H9 (cell line): ENCODE results near the gene THSD7B. TPM values are rescaled to one million over a fixed set of nuclear protein-coding genes. Genes with fewer than 3 reads are reported as not detected.

ENCODE experiments used
- DNase-seq: peaks from one replicate; pipeline ENCODE4 v3.0.0-alpha.2; 2017
- H2AFZ ChIP-seq: one replicate; pipeline ENCODE4 v1.6.1; 2013; ENCODE audit warnings: mild to moderate bottlenecking, low read length, control low read depth, moderate library complexity
- H2AK5ac ChIP-seq: 2 replicates; pipeline ENCODE4 v1.6.1; 2013; ENCODE audit warnings: low read length, control low read depth, mixed read lengths; ENCODE audit not compliant: insufficient read length
- H2BK120ac ChIP-seq: one replicate; pipeline ENCODE4 v1.6.1; 2013; ENCODE audit warnings: low read depth, mild to moderate bottlenecking, low read length, control low read depth, inconsistent platforms; ENCODE audit not compliant: poor library complexity, severe bottlenecking
- H2BK12ac ChIP-seq: 2 replicates; pipeline ENCODE4 v1.6.1; 2013; ENCODE audit warnings: low read length, control low read depth, mixed read lengths, low read depth; ENCODE audit not compliant: insufficient read length
- H2BK15ac ChIP-seq: 2 replicates; pipeline ENCODE4 v1.6.1; 2013; ENCODE audit warnings: low read depth, low read length, control low read depth
- H2BK20ac ChIP-seq: one replicate; pipeline ENCODE4 v1.6.1; 2013; ENCODE audit warnings: low read depth, mild to moderate bottlenecking, low read length, control low read depth, inconsistent platforms; ENCODE audit not compliant: poor library complexity, severe bottlenecking
- H2BK5ac ChIP-seq: 2 replicates; pipeline ENCODE4 v1.6.1; 2013; ENCODE audit warnings: low read length, control low read depth, mixed read lengths; ENCODE audit not compliant: insufficient read length
- H3K14ac ChIP-seq: 2 replicates; pipeline ENCODE4 v1.6.1; 2013; ENCODE audit warnings: low read length, control low read depth; ENCODE audit not compliant: insufficient read depth
- H3K18ac ChIP-seq: 2 replicates; pipeline ENCODE4 v1.6.1; 2013; ENCODE audit warnings: low read depth, mild to moderate bottlenecking, mixed read lengths, low read length, control low read depth; ENCODE audit not compliant: insufficient read length
- H3K23ac ChIP-seq: 2 replicates; pipeline ENCODE4 v1.6.1; 2013; ENCODE audit warnings: low read length, control low read depth, mixed read lengths, low read depth; ENCODE audit not compliant: insufficient read length
- H3K23me2 ChIP-seq: 2 replicates; pipeline ENCODE4 v1.6.1; 2013; ENCODE audit warnings: low read depth, mild to moderate bottlenecking, mixed read lengths, low read length, control low read depth; ENCODE audit not compliant: insufficient read length, poor library complexity, severe bottlenecking
- H3K27ac ChIP-seq: 2 replicates; pipeline ENCODE4 v1.5.1; 2013; ENCODE audit warnings: low read length, control low read depth, mixed read lengths, low read depth; ENCODE audit not compliant: insufficient read length
- H3K27me3 ChIP-seq: 2 replicates; pipeline ENCODE4 v1.6.1; 2013; ENCODE audit warnings: low read length, control low read depth, inconsistent platforms; ENCODE audit not compliant: insufficient read depth
- H3K4ac ChIP-seq: 2 replicates; pipeline ENCODE4 v1.6.1; 2013; ENCODE audit warnings: low read depth, mild to moderate bottlenecking, control low read depth, inconsistent platforms, low read length, moderate library complexity
- H3K4me1 ChIP-seq: 2 replicates; pipeline ENCODE4 v1.6.1; 2013; ENCODE audit warnings: low read length, control low read depth, inconsistent platforms; ENCODE audit not compliant: insufficient read depth
- H3K4me2 ChIP-seq: 2 replicates; pipeline ENCODE4 v1.6.1; 2013; ENCODE audit warnings: low read length, control low read depth, mixed read lengths; ENCODE audit not compliant: insufficient read length, insufficient read depth
- H3K56ac ChIP-seq: 2 replicates; pipeline ENCODE4 v1.6.1; 2013; ENCODE audit warnings: low read depth, mild to moderate bottlenecking, mixed read lengths, low read length, control low read depth; ENCODE audit not compliant: insufficient read length
- H3K79me1 ChIP-seq: 2 replicates; pipeline ENCODE4 v1.6.1; 2013; ENCODE audit warnings: low read depth, mild to moderate bottlenecking, moderate library complexity, low read length, control low read depth, inconsistent platforms; ENCODE audit not compliant: insufficient read depth, poor library complexity, severe bottlenecking
- H3K79me2 ChIP-seq: 2 replicates; pipeline ENCODE4 v1.6.1; 2013; ENCODE audit warnings: low read length, control low read depth, inconsistent platforms; ENCODE audit not compliant: insufficient read depth
- H3K9ac ChIP-seq: 2 replicates; pipeline ENCODE4 v1.6.1; 2013; ENCODE audit warnings: low read length, control low read depth, mixed read lengths; ENCODE audit not compliant: insufficient read length; ENCODE audit errors: extremely low read depth
- H3K9me3 ChIP-seq: one replicate; pipeline ENCODE4 v1.6.1; 2013; ENCODE audit warnings: low read depth, low read length, inconsistent platforms; ENCODE audit not compliant: control insufficient read depth
- H3T11ph ChIP-seq: one replicate; pipeline ENCODE4 v1.6.1; 2013; ENCODE audit warnings: mild to moderate bottlenecking, low read length, control low read depth, inconsistent platforms
- H4K20me1 ChIP-seq: one replicate; pipeline ENCODE4 v1.6.1; 2013; ENCODE audit not compliant: control insufficient read depth, insufficient read length, insufficient read depth
- H4K5ac ChIP-seq: 2 replicates; pipeline ENCODE4 v1.6.1; 2013; ENCODE audit warnings: low read depth, mild to moderate bottlenecking, mixed read lengths, low read length, control low read depth; ENCODE audit not compliant: insufficient read length
- H4K8ac ChIP-seq: replicated peaks from 2 replicates; pipeline ENCODE4 v1.6.1; 2013; ENCODE audit warnings: low read length, control low read depth, mixed read lengths, low read depth; ENCODE audit not compliant: insufficient read length
- H4K91ac ChIP-seq: 2 replicates; pipeline ENCODE4 v1.6.1; 2013; ENCODE audit warnings: low read depth, mild to moderate bottlenecking, moderate library complexity, mixed read lengths, low read length, control low read depth; ENCODE audit not compliant: insufficient read length
- H3K27ac Mint-ChIP-seq, 3 experiments: 2 replicates in 2 of 3; 3 replicates in 1 of 3; pipeline ENCODE4 v1.8.0; 2020 to 2021; ENCODE audit warnings: mixed read lengths in 3 of 3, mild to moderate bottlenecking in 1 of 3, moderate library complexity in 1 of 3
- H3K27me3 Mint-ChIP-seq: 2 replicates; pipeline ENCODE4 v1.8.0; 2021; ENCODE audit warnings: low read depth, mild to moderate bottlenecking, moderate library complexity, mixed read lengths
- H3K36me3 Mint-ChIP-seq, 3 experiments: 2 replicates in 2 of 3; 3 replicates in 1 of 3; pipeline ENCODE4 v1.8.0; 2020 to 2021; ENCODE audit warnings: low read depth in 3 of 3, mixed read lengths in 3 of 3; ENCODE audit not compliant: insufficient read depth in 1 of 3
- H3K4me1 Mint-ChIP-seq, 2 experiments: 2 replicates each; pipeline ENCODE4 v1.8.0; 2020; ENCODE audit warnings: mixed read lengths in 2 of 2
- H3K4me3 Mint-ChIP-seq, 2 experiments: 2 replicates in 1 of 2; 3 replicates in 1 of 2; pipeline ENCODE4 v1.8.0; 2020 to 2021; ENCODE audit warnings: mild to moderate bottlenecking in 2 of 2, mixed read lengths in 2 of 2, moderate library complexity in 1 of 2
- H3K9me3 Mint-ChIP-seq, 2 experiments: 2 replicates in 1 of 2; 3 replicates in 1 of 2; pipeline ENCODE4 v1.8.0; 2020; ENCODE audit warnings: mild to moderate bottlenecking in 2 of 2, mixed read lengths in 2 of 2, moderate library complexity in 1 of 2
- whole genome bisulfite sequencing: extraction: QIAGEN DNeasy Blood & Tissue Kit; methylation state at CpG from one replicate; pipeline ENCODE4 v1.1.7; 2013; ENCODE audit warnings: missing lambda C conversion rate, low lambda C conversion rate, mixed read lengths; ENCODE audit not compliant: insufficient read length; ENCODE audit errors: extremely low coverage; 5-methylcytosine and 5-hydroxymethylcytosine counted together
- total RNA-seq: library from RNA; stranded (reverse); gene quantifications from 2 replicates; pipeline ENCODE4 v1.2.1, GENCODE V29; 2021
- TF ChIP-seq, protein P1 (sequence below): fragments of 200-600 bp; sonication (generic); conservative IDR thresholded peaks from 3 replicates; pipeline ENCODE4 v1.8.0; 2021; ENCODE audit warnings: antibody characterized with exemption, mild to moderate bottlenecking

The THSD7B gene
- total RNA-seq, 1 experiment from 2014 or later = 0.85 TPM

DNA sequence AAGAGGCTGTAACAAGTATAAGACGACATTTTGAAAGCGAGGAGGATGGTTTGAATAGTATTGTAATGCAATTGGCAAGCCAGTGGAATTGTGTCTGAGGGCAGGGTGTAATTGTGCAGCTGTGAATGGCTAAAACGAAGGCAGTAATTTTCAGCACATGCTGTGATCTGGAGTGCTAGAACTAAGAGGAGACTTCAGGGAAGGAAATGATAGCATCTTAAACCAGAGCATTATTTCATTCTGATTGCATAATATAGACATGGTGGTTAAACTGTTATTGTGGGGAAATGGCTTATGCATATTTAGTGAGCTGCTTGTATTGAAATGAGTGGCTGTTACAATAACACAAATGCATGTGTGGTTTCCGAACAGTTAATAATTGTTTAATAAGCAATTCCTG, 36.3 kb downstream of the THSD7B start:
- Histone ChIP-seq H3K79me1 (no peaks in the 10 kb centered on the region), H2BK5ac (no peak overlapping the region), H2BK120ac (no peak overlapping the region), H3K23ac (no peak overlapping the region), H3K27me3 (no peaks in the 10 kb centered on the region), H3T11ph (no peak overlapping the region), H3K9me3 (no peaks in the 10 kb centered on the region), H2AK5ac (no peak overlapping the region), H3K56ac (no peak overlapping the region), H3K79me2 (no peaks in the 10 kb centered on the region), H2BK15ac (no peak overlapping the region), H3K14ac (no peak overlapping the region), H3K23me2 (no peaks in the 10 kb centered on the region), H4K20me1 (no peaks in the 10 kb centered on the region), H3K4ac (no peak overlapping the region), H2BK12ac (no peak overlapping the region), H3K27ac (no peak overlapping the region), H4K5ac (no peak overlapping the region), H3K4me2 (no peak overlapping the region), H2BK20ac (no peak overlapping the region), H4K91ac (no peak overlapping the region), H3K18ac (no peak overlapping the region), H4K8ac (no peak overlapping the region), H3K4me1 (no peaks in the 10 kb centered on the region), H2AFZ (no peak overlapping the region), H3K9ac (no peak overlapping the region)
- Mint-ChIP-seq H3K27me3 (no peaks in the 10 kb centered on the region), H3K36me3 (0 out of 7 replicates have a peak, but pooled peaks cover 0 to 2% (median 0%) of the 10 kb centered on the region in 3 experiments), H3K27ac (no peak overlapping the region), H3K4me1 (peaks cover 0 to 6% of the 10 kb centered on the region in 2 experiments; a peak in 1 of 4 replicates), H3K9me3 (peaks cover 0 to 3% of the 10 kb centered on the region in 2 experiments; a peak in 3 of 5 replicates), H3K4me3 (no peak overlapping the region)
- no peak for DNase-seq
- TF ChIP-seq, protein P1, sequence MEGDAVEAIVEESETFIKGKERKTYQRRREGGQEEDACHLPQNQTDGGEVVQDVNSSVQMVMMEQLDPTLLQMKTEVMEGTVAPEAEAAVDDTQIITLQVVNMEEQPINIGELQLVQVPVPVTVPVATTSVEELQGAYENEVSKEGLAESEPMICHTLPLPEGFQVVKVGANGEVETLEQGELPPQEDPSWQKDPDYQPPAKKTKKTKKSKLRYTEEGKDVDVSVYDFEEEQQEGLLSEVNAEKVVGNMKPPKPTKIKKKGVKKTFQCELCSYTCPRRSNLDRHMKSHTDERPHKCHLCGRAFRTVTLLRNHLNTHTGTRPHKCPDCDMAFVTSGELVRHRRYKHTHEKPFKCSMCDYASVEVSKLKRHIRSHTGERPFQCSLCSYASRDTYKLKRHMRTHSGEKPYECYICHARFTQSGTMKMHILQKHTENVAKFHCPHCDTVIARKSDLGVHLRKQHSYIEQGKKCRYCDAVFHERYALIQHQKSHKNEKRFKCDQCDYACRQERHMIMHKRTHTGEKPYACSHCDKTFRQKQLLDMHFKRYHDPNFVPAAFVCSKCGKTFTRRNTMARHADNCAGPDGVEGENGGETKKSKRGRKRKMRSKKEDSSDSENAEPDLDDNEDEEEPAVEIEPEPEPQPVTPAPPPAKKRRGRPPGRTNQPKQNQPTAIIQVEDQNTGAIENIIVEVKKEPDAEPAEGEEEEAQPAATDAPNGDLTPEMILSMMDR = no peak
- no CpG with 5 or more reads among the region's 4 CpGs for WGBS
